OCI-LY3 (cell line): Measurements from ENCODE around the gene FREY1.

ENCODE experiments used
- EZH2phosphoT487 ChIP-seq: fragments of 200-600 bp; shearing (Covaris generic); IDR thresholded peaks from 2 replicates; pipeline ENCODE4 v1.6.1; 2018; ENCODE audit warnings: antibody characterized with exemption, mixed run types, low read depth
- TF ChIP-seq, protein P1 (sequence below): fragments of 200-600, 300-600 bp; sonication (generic); IDR thresholded peaks from 2 replicates; pipeline ENCODE4 v1.5.1; 2014; ENCODE audit warnings: antibody characterized with exemption, low read length, low read depth

- TF ChIP-seq, protein P1, sequence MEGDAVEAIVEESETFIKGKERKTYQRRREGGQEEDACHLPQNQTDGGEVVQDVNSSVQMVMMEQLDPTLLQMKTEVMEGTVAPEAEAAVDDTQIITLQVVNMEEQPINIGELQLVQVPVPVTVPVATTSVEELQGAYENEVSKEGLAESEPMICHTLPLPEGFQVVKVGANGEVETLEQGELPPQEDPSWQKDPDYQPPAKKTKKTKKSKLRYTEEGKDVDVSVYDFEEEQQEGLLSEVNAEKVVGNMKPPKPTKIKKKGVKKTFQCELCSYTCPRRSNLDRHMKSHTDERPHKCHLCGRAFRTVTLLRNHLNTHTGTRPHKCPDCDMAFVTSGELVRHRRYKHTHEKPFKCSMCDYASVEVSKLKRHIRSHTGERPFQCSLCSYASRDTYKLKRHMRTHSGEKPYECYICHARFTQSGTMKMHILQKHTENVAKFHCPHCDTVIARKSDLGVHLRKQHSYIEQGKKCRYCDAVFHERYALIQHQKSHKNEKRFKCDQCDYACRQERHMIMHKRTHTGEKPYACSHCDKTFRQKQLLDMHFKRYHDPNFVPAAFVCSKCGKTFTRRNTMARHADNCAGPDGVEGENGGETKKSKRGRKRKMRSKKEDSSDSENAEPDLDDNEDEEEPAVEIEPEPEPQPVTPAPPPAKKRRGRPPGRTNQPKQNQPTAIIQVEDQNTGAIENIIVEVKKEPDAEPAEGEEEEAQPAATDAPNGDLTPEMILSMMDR: no peak
- no peak for TF ChIP-seq EZH2phosphoT487
Measured at GRCh38 chr11:45919806-45920530, 12.9 kb upstream of the FREY1 start.
